Mesenteric fat pad (tissue), 1 donor: Measurements from ENCODE around the gene MX2. TPM values are rescaled to one million over a fixed set of nuclear protein-coding genes. Genes with fewer than 3 reads are reported as not detected.

Experiments
- DNase-seq: peaks from one replicate; pipeline ENCODE4 v3.0.0-alpha.2; 2020; ENCODE audit warnings: low spot score
- total RNA-seq: library from RNA; stranded (reverse); fragmentation: NEBNext Ultra II Directional; extraction: Animal tissue kit (Norgen Biotek cat#: 25700); gene quantifications from one replicate; pipeline ENCODE4 v1.2.1, GENCODE V29; 2021
- donor health status: DM: yes; HTN: yes; CAD: no.

MX2 gene
- total RNA-seq, 1 donor from 2014 or later: 39.9 TPM

DNA sequence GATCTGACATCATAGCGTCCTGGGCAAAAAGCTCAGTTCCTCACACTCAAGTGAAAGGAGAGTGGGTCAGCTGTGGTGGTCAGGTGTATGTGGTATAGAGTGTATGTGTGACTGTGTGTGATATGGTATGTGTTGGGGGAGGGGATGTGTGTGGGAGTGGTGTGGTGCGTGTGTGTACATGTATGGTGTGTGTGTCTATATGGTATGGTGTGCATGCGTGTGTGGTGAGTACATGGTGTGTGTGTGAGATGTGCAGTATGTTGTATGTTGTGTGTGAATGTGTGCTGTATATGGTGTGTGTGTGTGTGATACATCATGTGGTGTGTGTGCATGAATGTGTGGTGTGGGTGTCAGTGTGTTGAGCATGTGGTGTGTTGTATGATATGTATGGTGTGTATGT lies 24.3 kb upstream of the MX2 start:
- no peak for DNase-seq

DNA sequence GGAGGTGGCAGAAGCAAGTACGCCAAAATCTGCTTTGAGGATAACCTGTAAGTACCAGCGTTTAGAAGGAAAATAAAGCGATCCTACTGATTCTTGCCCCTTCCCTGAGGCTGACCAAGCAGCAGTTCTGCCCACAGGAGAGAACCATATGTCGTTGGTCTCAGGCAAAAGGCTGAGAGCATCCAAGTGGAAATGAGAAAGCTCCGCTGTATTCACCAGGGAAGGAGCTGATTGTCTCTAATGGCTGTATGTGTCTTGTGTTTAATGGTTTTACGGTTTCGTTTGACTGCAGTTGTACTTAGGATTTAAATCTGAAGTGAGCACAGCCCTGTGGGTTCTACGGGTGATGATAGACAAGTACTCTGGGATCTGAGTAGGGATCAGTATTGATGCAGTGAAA lies 23.4 kb upstream of the MX2 start:
- DNase-seq: no peak

DNA sequence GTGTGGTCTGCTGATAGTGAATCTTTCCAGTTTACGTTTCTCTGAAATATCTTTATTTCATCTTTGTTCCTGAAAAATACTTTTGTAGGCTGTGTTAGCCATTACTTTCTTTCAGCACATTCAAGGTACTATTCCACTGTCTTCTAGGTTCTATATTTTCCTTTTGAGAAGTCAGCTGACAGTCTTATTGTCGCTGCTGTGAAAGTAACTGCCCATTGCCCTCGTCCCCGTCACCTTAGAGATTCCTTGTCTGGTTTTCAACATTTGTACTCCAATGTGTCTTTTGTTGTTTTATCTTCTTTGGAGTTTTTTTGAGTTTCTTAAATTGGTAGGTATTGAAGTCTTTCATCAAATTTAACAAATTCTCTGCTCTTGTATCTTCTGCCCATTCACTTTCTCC lies 19.8 kb upstream of the MX2 start:
- no peak for DNase-seq

DNA sequence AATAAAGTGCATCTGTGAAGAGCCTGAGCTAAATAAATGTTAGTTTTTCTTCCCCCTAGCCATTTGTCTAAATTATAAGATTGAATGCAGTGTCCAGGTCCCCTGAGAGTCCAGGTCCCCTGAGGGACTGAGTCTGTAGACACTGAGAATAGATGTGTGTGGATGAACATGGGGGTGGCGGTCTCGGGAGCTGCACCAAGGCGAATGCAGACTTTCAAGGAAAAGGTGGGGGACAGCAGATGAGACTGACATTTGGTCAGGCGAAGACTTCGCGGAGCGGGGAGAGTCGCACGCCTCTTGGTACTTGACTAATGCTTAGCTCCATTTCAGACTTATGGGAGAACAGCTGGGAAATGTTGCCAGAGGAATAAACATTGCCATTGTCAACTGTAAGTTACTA lies 17.7 kb upstream of the MX2 start:
- DNase-seq: peak; percentile 67

DNA sequence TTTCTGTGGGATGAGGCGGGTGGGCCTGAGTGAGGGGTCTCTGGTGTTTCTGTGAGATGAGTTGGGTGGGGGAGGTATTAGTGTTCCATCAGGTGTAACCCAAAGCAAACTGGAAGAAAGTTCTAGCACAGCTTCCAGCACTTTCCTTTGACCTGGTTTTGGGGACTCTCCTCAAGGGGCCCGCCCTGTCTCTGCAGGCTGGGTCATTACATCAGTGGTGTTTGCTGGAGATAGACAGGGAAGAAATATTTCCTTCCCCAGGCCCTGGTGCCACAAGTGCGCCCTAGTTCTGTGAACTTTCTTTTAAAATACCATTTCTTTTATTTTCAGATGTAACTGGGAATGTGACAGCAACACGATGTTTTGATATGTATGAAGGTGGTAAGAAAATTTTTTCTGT lies 16.5 kb upstream of the MX2 start:
- no peak for DNase-seq

DNA sequence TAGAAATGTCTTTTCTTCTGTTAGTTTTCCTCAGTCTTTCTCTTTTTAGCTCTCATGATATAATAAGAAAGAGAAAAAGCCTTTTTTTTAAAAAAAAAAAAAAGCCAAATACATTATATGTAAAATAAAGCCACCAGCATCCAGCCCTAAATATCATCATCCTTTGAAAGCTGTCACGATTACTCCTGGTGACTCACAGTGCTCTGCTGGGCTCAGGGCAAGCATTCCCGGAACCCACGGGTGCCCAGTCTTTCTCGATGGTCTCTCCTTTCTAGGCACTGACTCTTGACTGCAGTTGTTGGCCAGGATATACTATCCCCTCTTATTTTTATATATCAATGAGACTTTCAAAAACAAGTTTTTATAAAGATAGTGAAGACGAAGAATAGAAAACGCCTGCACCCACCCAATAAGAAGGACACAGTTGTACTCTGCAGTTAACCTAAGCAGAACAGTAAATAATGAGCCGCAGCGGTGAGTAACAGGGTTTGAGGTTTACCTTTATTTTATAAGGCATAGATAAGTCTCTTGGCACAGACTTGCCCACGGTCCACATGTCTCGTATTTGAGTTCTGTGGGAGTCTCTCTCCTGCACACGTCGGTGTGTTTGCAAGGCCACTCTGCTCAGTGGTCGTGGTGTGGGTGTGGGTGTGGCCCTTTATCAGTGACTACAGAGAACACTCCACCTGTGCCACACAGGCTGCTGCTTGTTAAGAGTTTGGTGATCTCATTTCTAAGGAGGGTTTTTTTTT lies 15.7 kb upstream of the MX2 start:
- DNase-seq: no peak

DNA sequence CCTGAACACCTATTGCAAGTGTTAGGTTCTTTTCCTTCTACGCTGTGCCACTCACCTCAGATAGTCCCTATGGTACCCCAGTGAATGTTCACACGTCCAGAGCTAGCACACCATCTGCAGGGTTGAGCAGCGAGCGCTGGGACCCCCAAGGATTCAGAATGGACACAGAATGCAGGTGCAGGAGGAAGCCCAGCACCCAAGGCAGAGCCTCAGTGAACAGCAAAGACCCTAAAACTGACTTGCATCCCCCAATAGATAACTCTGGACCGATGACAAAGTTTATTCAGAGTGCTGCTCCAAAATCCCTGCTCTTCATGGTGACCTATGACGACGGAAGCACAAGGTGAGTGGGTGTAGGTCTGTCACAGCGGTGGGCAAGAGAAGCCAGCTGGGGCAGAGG lies 15.1 kb upstream of the MX2 start:
- DNase-seq: no peak

DNA sequence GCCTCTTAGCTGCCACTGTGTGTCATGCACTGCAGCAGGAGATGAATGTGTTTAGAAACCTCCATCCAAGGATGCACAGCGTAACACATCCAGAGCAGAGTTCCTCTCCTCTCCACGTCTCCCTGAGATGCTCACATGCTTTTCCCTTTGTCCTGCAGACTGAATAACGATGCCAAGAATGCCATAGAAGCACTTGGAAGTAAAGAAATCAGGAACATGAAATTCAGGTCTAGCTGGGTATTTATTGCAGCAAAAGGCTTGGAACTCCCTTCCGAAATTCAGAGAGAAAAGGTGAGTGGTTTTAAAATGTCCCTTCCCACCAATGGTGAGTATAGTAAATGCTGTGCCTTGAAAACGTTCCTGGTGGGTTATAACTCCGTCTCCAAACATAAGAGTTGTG lies 13.4 kb upstream of the MX2 start:
- DNase-seq: no peak

DNA sequence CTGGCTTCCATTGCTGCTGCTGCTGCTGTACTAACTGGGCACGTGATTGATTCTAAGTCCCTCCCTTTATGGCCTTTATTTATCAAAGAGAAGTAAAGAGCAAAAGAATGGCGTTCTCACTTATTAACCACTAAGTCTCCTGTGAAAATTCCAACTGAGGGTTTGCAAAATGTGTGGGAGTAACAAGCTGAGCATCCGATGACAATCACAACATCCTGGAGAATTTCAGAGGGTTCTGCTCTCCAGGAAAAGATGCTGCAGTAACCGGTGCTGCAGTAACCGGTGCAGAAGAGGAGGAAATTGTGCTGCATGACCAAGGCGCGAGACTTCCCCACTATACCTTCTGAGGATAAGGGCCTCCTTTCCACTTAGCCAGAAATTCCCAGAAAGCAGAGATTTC lies 12.7 kb upstream of the MX2 start:
- DNase-seq: no peak

DNA sequence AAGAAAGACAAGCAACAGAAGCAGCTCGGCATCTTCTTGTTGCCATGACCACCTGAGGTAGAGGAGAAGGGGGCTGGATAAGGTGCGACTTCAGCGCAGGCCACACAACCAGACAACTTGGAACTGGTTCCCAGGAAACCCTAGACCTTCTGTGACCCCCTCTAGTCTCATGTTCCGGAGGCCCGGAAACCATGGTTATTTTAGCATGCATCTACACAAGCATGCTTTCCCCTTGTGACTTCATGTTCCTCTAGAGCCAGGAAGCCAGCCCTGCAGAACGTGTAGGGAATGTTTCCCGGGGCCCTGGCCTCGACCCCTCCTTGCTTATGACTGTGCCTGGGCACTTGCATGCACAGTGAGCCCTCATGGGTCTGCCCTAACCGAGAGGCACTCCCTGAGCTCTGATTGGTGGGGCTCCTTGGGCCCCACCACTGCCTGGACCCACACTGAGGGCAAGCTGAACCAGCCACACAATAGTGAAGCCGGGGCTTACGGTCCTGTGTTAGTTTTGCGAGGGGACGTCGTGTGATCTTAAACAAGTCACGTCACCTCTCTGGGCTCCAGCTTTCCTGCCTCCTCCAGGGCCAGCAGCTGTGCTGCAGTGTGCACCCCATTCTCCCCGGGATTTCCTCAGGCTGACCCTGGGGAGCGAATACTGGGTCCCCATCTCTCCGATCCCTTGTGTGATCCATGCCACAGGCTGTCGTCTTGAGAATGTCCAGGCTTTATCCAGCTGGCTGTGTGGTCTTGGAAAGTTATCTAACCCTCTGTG lies 12.0 kb upstream of the MX2 start:
- DNase-seq: peak; percentile 57

DNA sequence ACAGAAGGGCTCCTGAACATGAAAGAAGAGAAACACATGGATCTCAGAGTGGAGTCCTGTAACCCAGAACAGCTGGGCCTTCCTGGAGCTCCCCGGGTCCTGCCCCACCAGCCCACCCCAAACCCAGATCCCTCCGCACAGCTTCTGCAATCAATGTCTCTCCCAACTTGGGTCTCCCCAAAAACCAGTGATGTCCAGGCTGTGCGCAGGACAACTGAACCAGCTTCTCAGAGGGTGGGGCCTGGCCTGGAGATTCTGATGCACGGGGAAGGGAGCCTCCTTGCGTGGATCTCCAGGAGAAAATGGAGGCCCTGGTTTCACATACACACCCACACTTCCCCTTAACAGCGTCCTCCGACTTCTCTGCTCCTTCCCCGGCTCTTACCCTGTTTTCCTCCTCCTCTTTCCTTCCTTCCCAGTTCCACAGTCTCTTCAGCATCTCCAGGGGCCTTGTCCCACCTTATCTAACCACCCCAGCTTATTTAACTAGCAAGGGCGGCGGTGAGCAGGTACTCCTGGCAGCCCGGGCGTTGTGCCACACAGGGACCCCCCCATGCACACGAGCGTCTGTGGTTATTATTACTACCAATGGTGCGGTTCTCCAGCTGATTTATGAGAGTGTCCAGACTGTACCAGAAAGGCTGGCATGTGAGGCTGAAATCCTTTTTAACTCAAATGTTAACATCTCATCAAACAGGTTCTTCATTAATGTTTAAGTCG lies 11.2 kb upstream of the MX2 start:
- DNase-seq: peak; percentile 80

DNA sequence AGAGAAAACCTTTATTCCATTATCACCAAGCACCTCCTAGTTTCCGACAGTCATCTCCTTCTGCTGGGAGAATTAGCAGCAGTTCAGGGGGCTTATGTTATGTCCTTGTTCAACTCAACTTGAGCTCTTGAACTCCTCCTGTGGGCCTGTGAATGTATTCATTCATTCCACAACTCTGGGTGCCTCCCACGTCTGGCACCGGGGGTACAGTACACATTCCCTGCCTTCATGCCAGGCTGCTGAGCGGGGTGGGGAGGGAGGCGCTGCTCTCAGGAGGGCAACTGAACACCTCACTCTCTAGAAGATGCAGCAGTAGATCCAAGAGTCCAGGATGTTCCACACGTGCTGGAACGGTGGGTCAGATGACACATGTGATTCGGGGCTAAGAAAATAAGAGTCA lies 4.3 kb upstream of the MX2 start:
- peak; percentile 77 for DNase-seq

DNA sequence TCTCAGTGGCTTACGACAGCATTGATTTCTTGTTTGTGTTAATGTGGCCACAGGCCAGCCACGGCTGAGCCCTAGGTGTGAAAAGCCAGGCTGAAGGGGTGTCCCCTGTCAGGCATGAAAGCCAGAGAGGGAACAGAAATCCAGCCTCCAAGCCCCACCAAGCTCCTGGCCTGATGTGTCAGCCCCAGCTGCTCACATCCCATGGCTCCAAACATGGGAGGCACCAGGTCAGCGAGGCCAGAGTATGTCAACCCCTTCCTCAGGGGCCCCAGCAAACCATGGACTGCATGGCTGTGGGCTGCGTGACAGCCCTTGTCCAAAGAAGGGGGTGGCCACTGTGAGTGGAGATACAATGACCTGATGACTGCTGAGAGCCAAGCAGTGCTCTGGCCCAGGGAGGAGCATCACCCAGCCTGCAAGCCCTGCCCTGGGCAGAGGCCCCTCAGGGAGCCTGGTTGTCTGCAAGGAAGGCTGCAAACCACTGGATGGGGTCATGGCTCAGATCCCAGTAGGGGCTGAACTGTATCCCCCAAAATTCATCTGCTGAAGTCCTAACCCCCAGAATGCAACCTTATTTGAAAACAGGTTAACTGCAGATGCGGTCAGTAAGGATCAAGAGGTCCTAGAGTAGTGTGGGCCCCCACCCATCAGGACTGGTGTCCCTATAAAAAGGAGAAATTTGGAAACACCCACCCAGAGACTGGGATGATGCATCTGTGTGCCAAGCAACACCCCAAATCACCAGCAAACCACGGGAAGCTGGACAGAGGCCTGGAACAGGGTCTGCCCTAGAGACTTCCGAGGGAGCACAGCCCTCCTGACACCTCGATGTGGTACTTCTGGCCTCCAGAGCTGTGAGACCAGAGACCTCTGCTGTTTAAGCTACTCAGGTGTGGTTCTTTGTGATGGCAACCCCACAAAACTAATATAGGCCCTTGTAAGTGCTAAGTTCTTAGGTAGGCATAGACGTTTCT lies 3.3 kb upstream of the MX2 start:
- peak; percentile 87 for DNase-seq

DNA sequence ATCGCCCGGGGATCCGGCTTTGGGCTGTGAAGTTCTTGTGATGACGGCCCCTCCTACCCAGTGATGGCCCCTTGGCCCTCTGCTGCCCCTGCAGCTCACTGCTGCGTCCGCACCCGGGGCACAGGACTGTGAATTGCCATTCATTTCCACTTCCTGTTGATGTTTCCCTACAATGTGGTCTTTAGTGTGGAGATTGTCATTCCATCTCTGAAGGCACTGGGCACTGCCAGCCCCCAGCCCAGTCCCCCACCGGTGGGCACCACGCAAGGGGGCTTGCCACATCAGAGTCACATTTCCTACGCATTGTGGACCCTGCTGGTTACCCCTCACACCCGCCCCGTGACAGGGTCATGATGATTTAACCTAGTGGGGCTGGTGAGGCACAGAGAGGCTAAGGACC lies 2.5 kb upstream of the MX2 start:
- peak; percentile 55 for DNase-seq

DNA sequence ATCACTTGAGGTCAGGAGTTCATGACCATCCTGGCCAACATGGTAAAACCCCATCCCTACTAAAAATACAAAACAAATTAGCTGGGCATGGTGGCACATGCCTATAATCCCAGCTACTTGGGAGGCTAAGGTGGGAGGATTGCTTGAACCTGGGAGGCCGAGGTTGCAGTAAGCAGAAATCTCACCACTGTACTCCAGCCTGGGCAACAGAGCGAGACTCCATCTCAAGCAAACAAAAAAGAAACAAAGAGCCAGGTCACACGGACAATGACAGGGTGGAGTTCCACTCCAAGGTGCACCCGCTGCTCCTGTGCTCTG lies 2.1 kb upstream of the MX2 start:
- peak; percentile 43 for DNase-seq

DNA sequence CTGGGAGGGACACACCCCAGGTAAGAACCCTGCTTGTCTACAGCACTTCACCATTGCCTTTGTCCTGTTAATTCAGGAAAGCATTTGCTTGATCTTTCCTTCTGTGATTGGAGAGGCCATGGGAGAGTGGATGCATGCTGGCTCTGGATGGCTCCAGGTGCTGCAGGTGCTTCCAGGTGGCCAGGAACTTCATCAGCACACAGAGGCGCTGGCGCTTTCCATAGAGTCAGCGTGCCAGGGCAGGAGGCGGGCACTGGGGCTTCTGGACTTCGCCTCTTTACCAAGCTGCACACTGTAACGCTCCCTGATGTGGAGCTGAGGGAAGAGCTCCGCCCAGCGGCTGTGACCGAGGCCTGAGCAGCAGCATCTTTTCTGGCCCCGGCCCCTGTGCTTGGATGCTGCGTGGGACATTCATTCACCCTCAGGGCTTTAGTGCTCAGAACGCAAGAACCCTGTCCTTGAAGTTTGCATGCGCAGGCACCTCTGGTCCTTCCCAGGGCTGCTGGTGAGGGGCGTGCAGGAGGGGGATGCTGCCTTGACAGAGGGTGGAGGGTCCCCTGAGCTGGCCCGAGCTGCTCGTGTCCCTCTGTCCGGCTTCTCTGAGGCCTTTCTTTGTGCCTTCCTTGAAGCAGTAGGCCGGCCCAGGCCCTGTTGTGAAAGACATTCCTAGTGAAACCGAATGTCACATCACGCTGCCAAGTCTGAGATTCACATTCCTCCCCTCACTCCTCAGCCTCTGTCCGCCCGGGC lies 1.6 kb upstream of the MX2 start:
- peak; percentile 89 for DNase-seq

DNA sequence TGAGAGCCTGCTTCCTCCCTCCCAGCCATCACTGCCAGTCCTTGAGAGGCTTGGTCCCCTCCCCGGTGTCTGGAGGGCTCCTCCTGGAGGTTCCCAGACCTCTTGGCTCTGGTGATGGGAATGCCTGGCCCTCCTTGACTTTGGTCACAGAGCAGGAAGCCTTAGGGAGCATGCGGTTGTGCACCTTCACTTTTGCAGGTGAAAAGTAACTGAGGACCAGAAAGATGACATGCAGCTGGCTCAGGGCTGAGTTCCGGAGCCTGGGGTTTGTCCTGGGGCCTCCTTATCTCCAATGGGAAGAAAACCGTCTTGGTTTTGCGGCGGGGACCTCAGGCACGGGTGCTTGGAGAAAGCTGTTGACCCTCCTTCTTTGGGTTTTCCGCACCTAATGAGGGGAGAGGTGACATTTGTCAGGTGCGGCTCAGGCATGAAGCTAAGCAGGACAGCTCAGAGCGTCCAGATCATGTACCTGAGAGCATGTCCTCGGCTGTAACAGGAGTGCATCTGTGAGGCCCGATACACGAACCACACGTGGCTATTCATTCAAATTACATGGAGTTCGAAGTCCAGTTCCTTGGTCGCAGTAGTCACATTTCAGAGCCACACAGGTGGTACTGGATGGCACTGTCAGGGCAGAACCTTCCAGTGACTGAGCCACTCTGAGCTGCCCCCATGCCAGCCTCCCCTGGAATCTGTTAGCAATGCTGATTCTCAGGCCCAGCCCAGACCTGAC lies 608 bp upstream of the MX2 start:
- DNase-seq: peak; percentile 65

DNA sequence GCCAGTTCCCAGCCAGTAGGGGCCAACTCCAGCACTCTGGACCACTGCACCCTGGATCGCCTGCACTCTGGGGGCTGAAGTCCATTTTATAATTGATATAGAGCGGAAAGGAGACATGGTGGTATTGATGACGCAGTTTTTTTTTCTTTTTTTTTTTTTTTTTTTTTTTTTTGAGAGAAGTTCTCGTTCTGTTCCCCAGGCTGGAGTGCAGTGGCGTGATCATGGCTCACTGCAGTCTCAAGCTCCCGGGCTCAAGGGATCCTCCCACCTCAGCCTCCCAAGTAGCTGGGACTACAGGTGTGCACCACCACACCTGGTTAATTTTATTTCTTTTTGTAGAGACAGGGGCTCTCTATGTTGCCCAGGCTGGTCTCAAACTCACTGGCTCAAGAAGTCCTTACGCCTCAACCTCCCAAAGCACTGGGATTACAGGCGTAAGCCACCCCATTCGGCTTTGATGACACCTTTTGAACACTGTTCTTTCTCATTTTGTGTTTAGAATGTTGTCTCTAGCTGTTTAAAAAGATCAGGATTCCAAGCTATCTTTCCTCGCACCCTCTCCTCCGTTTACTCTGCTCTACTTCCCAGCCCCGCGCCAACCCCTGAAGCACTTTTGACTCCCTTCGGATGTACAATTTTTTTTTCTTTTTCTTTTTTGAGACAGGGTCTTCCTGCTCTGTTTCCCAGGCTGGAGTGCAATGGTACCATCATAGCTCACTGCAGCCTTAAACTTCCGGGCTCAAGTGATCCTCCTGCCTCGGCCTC lies 960 bp downstream of the MX2 start:
- DNase-seq: peak; percentile 41
